HFF-Myc (cell line): Measurements from ENCODE around the gene IRF1.

ENCODE experiments used
- DNase-seq: peaks from one replicate; pipeline ENCODE4 v3.0.0-alpha.2; 2011; ENCODE audit warnings: low read depth; ENCODE audit errors: extremely low read depth
- H3K4me3 ChIP-seq: replicated peaks from 2 replicates; pipeline ENCODE4 v1.5.1; 2011; ENCODE audit warnings: low read depth, mild to moderate bottlenecking, control low read depth, low read length
- TF ChIP-seq, protein P1 (sequence below): IDR thresholded peaks from 2 replicates; pipeline ENCODE4 v1.5.1; 2012; ENCODE audit warnings: mild to moderate bottlenecking, low read depth, low read length, control low read depth; ENCODE audit errors: missing control alignments

Gene IRF1

DNA sequence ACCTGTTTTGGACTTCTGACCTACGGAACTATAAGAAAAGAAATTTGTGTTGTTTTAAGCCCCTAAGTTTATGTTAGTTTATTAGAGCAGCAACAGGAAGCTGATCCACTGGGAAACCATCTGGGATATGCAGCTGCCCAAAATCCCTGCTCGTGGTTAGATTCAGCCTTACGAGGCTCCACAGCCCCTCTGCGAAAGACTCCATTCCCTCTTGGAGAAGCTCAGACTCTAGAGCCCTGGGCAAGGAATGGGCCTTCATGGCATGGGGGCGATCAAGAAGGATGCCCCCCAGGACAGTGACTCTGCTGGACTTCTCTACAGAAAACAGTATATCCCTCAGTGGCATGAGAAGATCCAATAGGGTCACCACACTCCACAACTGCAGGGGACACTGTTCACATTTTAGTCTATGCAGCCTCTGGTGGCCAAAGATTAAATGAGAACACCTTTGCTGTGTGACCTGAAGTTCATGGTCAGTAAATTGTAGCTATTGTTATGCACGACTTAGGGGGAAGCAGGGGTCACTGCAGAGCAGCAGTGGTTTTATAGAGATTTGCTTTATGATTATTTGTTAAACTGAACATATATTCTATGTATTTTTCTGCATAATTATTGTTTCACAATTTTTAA is 21.1 kb downstream of the IRF1 start:
- DNase-seq, result no peak
- TF ChIP-seq, protein P1, sequence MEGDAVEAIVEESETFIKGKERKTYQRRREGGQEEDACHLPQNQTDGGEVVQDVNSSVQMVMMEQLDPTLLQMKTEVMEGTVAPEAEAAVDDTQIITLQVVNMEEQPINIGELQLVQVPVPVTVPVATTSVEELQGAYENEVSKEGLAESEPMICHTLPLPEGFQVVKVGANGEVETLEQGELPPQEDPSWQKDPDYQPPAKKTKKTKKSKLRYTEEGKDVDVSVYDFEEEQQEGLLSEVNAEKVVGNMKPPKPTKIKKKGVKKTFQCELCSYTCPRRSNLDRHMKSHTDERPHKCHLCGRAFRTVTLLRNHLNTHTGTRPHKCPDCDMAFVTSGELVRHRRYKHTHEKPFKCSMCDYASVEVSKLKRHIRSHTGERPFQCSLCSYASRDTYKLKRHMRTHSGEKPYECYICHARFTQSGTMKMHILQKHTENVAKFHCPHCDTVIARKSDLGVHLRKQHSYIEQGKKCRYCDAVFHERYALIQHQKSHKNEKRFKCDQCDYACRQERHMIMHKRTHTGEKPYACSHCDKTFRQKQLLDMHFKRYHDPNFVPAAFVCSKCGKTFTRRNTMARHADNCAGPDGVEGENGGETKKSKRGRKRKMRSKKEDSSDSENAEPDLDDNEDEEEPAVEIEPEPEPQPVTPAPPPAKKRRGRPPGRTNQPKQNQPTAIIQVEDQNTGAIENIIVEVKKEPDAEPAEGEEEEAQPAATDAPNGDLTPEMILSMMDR, result no peak

DNA sequence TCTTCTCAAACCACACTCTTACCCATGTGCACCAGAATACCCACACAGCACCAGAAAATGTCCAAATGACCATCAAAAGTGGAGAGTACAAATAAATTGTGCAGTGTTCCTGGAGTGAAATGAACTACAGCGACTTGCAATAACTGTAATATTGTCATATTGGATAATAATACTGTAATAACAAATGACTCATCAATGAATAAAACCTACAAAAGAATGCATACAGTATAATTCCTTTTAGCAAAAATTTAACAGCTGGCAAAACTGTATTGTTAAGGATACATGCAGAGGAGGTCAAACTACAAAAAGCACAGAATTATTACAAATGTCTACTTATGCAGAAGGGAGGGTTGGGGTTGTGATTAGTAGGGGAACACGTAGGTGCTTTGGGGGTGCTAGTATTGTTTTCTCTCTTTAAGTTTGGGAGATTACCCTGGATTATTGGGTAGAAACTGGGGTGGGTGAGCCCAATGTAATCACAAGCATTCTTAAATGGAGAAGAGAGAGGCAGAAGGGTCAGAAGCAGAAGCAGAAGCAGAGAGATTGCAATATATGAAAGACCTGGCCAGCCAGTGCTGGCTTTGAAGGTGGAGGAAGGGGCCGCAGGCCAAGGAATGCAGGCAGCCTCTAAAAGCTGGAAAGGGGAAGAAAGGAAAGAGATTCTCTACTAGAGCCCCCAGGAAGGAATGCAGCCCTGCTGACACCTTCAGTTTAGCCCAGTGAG is 21.8 kb downstream of the IRF1 start:
- TF ChIP-seq, protein P1, result no peak
- no peak for DNase-seq
- H3K4me3 ChIP-seq, result no peak overlapping the region

More for the DNA sequence above, 21.1 kb downstream of the IRF1 start:
- H3K4me3 ChIP-seq, result no peak overlapping the region

DNA sequence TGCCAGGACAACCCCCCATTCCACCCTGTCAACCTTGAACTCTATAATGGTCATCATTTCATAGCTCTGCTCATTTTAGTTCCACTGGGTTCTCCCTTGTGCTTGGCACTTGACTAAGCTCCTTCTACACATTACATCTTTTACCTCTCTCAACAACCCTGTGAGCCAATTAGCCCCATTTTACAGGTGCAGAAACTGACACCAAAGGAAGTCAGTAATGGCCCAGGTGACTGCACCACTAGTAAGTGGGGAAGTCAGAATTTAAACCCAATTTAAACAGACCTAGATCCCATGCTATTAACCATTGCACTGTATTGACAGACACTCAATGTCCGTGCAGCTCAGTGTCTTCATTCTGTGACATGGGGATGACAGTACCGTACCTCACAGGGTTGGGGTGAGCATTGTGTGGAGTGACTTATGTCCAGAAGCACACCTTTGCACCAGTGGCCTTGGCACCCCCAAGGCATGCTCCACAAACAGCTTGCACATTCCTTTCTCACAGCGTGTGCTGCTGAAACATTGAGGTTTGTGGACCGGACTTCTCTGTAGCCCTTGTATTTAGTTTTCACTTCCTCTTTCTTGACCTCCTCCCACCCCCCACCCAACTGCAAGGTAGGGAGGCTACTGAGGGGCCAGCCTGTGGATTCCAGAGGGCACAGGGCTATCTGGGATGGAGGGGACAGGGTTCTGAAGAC is 23.1 kb downstream of the IRF1 start:
- TF ChIP-seq, protein P1, result no peak
- no peak for DNase-seq
- no peak overlapping the region for H3K4me3 ChIP-seq

DNA sequence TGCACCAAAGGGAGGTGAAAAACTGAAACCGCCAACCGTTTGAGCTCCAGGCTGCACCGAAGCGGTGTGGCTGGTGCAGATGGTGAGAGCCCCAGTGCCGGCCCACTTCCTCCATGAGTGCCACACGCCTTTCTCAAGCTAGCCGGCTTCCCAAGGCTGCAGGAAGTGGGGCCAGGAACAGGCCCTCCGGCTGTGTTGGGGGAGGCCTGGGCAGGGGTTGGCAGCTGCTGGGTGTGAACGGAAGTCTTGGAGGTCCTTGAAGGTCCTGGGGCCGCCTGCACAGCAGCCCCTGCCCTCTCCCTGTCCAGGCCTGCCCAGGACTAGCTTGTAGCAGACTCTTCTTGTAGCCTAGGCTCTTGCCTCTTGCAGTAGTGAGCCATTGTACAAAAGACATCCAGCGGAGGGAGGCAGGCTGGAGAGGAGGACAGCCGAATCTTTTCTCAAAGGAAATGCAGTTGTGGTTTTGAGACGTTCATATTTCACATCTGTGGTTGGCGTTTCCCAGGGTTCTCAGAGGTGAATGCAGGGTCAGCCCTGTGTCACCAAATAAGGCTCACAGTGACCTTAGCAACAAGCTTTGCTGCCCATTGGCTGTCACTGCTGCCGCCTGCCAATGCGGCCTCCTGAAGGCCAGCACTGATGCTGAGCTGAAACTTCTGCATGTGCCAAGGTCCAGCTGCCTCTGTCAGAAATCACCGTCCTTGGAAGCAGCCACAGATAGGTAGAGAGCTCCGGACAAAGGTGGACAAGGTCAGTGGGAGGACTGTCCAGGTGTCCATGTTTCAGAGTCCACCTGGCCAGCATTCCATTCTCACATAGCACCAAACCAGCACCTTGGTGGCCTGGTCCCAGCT is 23.9 kb downstream of the IRF1 start:
- TF ChIP-seq, protein P1, result no peak
- H3K4me3 ChIP-seq, result no peak overlapping the region
- DNase-seq, result no peak

DNA sequence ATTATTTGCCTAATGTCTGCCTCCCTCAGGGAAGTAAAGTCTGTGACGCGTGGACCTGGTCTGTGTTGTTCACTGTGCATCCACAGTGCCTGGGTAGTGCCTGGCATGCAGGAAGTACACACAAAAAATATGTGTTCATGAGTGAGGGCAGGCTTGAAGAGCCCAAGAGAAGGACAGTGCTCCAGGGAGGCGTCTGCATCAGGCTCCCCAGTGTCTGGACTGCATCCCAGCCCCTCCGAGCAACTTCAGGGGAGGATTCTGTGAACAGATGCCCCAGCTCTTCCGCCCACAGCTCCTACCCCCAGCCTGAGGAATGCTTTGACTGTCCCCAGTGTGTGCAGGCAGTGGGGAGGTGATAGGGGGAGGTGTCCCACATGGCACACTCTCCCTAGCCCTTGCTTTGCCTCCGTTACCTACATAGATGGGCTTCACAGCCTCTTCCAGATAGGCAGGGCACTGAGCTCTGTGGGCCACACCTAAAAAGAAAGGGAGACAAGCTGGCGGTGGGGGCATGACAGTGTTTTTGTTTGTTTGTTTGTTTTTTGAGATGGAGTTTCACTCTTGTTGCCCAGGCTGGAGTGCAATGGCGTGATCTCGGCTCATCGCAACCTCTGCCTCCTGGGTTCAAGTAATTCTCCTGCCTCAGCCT is 25.4 kb downstream of the IRF1 start:
- TF ChIP-seq, protein P1, result no peak
- H3K4me3 ChIP-seq, result no peak overlapping the region
- DNase-seq, result no peak
